Activated T-cell treated with anti-CD3 and anti-CD28 coated beads for 1 hour (primary cell): ENCODE measurements around the gene BCL2L2.

ENCODE experiments used
- DNase-seq: peaks from one replicate; pipeline ENCODE4 v3.0.0-alpha.2; 2020; ENCODE audit warnings: low read depth

BCL2L2 gene

DNA sequence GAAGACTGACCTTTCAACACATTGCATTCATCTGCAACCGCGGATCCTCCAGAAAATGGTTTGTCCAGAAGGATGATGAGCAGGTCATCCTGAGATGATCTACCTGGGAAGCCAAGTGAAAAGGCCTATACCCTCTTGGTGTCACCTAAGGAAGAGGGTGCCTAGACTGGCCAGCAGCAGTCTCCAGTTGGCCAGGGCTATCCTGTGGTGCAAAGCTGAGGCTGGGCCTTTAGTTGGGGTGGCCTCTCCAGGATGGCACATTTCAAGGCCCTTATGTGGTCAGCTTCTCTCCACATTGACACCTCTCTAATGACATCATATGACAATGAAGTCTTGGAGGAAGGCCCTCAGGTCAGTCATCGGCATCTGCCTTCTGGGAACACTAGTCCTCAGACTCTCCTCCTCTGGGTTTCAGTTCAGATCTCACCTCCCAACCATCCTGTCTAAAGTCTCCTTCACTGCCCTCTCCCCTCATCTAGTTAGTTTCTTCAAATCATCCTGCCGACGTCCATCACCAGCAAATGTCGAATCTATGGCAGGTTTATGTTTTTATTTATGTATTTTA is 49.3 kb downstream of the BCL2L2 start:
- DNase-seq = no peak

GRCh38 chr14:23356662-23357061 is 50.0 kb downstream of the BCL2L2 start:
- no peak for DNase-seq

- DNase-seq = no peak
Observed at GRCh38 chr14:23357261-23357660, 50.6 kb downstream of the BCL2L2 start.

GRCh38 chr14:23358042-23358441 is 51.4 kb downstream of the BCL2L2 start:
- no peak for DNase-seq

DNA sequence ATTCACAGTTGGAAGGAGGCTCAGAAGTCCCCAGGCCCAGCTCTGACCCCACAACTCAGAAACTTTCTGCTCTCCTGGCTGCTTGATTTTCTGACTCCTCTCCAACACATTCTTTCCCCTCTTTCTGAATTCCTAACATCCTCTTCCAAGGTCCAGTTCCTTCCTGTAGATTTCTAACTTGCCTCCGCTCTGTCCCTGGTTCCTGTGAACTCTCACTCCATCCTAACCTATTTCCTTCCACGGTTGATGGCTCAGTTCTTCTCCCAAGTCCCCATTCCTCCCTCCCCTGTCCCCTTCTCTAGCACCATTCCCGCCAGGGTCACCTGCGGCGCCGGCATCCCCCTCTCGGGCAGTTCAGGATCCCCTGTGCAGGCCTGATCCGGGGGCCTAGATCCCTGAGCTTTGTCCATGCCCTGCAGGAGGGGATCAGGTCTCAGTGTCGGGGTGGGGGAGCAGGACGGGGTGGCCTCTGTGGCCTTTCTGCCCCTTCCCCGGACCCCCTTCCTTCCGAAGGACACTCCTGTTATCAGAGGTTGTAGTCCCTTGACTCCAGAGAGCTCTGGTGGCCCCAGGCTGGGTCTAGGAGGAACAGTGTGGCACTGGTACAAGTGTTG is 52.0 kb downstream of the BCL2L2 start:
- DNase-seq = no peak

DNA sequence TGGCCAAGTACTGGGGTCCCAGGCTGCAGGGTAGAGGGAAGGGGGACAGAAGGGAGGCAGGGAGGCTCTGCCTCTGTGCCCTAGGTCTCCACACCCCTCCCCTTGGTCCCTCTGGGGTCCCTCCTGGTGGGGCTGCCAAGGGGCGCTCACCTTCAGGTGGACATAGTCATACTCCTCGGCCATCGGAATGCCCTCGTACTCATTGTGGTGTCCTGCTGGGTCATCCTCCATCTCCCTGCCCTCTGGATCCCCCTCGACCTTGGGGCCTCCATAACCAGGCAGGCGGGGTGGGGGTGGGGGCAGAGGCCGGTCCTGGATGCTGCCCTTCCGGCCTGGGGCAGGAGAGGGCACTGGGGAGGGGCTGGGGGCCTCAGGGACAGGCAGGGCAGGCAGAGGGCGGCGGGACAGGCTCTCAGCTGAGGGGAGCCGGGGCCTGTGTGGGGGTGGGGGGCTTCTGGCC is 52.6 kb downstream of the BCL2L2 start:
- no peak for DNase-seq

- no peak for DNase-seq
Observed at GRCh38 chr14:23359722-23360447, 53.3 kb downstream of the BCL2L2 start.

- DNase-seq = no peak
Observed at GRCh38 chr14:23360496-23360895, 53.9 kb downstream of the BCL2L2 start.

- DNase-seq = no peak
Observed at GRCh38 chr14:23361320-23361719, 54.7 kb downstream of the BCL2L2 start.
